Neuronal stem cell (in vitro differentiated cells): Measurements from ENCODE around the gene ALOX12B. TPM values are rescaled to one million over a fixed set of nuclear protein-coding genes. Genes with fewer than 3 reads are reported as not detected.

Source experiments
- small RNA-seq: library from polyadenylated mRNA; stranded (forward); fragments of <200 nt; extraction: miRNeasy Mini kit (QIAGEN cat#:217004); gene quantifications from one replicate; pipeline ENCODE3, GENCODE V24; 2013; ENCODE audit not compliant: insufficient read depth

The ALOX12B gene

Small RNA genes within 50 kb of the gene (small RNA-seq; reads per million reads assigned to genes)
- gene MIR4314: not detected
